HG03521 (cell line): ENCODE measurements around the gene TRIM28.
"Not testable (repeated sequence)": the region's sequence is repeated elsewhere in the genome, so short reads cannot be mapped to it uniquely, and the experiment has no call there.

ENCODE experiments used
- ATAC-seq: cut with Tn5 transposase; IDR thresholded peaks from one replicate; pipeline ENCODE4 v1.9.1; 2021; ENCODE audit warnings: mild to moderate bottlenecking, moderate library complexity; ENCODE audit not compliant: unreplicated experiment

Gene TRIM28

DNA sequence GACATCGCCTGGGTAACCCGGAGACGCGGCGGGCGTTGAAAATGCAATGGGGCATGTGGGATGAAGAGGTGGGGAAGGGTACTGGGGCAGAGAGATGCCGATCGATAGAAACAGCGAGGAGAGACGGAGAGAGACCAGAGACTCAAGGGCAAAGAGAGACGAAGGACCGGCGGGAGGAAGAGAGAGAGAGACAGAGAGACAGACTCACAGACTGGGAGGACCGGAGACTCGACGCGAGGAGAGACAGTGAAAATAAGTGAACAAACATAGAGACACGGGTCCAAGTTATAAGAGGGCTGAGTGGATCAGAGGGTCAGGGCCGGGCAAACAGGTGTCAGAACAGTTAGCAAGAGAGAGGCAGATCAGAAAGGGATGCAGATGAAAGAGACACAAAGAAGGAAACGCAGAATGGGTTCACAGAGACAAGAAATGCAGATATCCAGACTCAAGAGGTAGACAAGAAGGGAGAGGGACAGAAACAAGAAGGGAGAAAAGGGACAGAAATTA is 29.8 kb downstream of the TRIM28 start:
- ATAC-seq = no peak

DNA sequence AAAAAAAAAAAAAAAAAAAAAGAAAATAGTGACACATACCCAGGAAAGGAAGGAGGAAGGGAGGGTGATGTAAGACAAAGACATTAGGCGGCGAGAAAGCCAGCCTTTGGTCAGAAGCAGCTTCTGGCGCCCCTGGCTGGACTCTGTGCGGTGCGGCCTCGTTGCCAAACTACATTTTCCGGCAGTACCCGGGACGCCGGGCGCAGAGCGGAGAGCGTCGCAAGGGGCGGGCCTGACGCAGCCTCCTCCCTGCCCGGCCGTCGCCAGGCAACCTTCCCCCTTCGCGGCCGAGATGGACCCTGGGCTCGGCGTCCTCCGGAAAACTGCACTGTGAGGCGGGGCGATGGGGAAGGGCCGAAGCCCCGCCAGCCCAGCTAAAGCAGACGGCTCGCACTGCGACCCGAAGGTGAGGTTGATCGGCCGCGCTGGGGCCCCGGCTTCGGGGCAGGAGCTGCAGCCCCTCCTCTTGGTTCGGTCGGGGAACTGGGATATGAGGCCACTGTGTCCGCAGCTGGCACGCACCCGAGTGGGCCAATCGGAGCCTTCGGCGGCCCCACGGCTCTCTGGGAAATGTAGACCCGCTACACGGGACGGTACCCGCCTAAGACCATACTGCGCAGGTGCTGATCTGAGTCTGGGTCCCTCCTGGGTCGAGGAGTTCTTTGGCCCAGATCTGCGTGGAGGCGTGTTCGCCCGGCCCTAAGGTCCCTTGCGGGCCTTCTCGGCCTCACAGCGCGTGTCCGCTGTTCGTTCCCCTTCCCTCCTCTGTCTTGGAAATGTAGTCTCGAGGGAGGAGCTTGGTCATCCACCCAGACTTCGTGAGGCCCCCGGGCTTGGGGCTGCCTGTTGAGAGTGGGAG is 31.5 kb downstream of the TRIM28 start:
- peak; percentile 24 for ATAC-seq

DNA sequence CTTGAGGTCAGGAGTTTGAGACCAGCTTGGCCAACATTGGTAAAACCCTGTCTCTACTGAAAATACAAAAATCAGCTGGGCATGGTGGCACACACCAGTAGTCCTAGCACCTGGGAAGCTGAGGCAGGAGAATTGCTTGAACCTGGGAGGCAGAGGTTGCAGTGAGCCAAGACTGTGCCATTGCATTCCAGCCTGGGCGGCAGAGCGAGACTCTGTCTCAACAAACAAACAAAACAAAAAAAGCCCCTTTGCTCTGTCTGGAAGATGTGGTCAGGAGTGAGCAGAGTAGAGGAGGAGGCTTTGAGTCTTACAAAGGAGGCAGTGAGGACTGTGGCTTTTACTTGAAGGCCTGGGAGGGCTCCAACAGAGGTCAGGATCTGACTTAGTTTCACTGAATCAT is 33.7 kb downstream of the TRIM28 start:
- ATAC-seq = not testable (repeated sequence)

DNA sequence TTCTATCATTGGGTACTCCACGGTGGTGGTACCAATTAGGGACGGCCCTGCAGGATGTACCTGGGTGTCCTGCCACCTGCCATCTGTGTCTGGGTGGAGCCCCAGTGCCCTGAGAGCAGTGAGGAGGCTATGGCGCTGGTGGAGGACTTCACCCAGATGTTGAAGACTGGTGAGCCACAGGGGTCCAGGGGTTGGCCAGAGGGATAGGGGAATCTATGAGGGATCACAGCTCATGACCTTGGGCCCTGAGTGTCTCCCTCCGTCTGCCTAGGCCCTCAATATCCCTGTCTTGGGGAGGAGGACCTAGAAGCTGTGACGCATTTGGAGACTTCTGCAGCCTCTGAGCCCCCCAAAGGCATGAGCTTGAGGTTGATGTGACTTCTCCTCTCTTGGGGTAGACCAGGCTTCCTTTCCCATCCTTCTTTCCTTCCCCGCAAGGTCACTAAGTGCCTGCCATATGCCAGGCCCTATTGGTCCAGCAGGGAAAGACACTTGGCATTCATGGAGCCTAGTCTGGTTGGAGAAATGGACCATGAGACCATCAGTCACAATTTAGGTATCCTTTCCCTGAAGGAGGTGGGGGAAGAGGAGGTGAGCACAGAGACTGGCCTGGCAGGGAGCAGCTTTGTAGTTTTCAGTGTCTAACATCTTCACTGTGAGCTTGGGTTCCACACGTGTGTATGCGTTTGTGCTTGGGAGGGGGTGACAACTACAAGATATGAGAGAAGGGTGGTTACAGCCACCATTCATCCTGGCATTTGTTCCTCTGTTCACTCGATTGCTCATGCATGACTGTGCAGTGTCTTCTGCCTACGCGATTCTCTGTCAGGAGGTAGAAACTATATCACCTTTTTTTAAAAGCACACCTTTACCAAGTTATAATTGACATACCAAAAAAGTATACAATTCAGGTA is 34.4 kb downstream of the TRIM28 start:
- ATAC-seq = no peak

DNA sequence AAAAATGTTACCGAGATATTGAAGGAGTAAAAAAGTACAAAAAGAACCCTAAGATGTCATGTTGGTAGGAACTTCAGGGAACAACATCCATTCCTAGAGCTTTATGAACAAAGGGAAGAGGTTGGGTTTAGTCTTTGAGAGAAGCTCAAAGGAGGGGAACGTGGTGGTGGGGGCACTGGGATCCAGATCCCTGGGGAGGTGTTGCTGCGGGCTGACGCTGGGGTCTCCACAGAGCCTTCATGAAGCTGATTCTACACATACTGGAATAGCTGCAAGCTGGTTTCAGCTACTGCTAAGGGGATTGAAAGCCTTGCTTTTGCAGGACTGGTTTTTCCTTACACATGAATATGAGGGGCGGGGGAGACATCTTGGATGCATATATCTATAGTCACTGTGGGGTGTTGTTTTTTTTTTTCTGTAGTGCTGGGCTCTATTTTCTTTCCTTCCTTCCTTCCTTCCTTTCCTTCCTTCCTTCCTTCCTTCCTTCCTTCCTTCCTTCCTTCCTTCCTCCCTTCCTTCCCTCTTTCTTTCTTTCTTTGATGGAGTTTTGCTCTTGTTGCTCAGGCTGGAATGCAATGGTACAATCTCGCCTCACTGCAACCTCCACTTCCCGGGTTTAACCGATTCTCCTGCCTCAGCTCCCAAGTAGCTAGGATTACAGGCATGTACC is 35.7 kb downstream of the TRIM28 start:
- no peak for ATAC-seq

DNA sequence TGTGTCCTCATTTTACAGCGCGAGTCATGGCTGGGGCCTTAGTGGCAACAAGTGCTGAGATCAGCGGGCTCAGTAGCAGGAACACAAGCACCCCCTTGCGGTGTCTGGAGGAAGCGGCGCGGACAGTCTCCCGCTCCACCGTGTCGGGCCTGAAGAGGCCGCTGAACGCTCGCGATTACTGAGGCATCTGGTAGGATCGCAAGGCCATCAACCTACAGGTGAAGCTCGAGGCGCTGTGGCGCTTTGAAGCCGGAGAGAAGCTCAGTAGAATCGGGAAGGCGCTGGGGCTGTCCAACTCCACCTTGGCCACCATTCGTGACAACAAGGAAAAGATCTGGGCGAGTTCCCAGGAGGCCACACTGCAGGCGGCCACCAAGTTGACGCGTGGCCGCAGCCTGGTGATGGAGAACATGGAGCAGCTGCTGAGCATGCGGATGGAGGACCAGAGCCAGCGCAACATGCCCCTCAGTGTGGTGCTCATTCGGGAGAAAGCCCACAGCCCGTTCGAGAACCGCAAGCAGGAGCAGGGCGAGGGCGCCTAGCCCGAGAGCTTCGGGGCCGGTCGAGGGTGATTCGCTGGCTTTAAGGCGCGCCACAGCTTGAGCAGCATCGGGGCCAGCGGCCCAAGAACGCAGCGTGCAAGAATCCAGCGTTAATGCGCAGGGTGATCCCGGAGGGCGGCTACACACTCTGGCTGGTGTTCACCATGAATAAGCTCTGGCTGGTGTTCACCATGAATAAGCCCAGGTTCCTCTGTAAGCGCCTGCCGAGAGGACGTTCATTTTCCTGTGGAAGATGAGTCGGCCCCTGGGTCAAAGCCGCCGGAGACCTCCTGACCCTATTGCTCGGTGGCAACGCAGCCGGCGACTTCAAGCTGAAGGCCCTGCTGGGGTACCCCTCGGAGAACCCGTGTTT is 37.6 kb downstream of the TRIM28 start:
- ATAC-seq = peak; percentile 57

DNA sequence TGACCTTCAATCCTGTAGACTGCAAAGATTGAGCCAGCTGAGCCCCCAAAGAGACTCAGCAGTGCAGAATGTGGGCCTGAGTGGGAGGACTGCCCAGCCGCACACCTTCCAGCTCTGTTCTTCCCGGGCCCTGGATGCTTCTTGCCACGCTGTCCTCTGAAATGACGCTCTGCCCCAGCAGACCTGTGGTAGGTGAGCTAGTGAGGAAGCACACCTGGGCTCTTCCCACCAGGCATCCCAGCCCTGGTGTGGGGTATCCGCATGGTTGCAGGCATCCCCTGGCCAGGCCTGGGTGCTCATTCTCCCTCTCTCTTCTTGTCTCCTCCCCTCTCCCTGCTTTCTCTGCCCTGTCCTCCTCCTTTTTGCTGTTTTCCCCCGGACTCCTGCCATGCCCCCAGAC is 39.1 kb downstream of the TRIM28 start:
- ATAC-seq = no peak

DNA sequence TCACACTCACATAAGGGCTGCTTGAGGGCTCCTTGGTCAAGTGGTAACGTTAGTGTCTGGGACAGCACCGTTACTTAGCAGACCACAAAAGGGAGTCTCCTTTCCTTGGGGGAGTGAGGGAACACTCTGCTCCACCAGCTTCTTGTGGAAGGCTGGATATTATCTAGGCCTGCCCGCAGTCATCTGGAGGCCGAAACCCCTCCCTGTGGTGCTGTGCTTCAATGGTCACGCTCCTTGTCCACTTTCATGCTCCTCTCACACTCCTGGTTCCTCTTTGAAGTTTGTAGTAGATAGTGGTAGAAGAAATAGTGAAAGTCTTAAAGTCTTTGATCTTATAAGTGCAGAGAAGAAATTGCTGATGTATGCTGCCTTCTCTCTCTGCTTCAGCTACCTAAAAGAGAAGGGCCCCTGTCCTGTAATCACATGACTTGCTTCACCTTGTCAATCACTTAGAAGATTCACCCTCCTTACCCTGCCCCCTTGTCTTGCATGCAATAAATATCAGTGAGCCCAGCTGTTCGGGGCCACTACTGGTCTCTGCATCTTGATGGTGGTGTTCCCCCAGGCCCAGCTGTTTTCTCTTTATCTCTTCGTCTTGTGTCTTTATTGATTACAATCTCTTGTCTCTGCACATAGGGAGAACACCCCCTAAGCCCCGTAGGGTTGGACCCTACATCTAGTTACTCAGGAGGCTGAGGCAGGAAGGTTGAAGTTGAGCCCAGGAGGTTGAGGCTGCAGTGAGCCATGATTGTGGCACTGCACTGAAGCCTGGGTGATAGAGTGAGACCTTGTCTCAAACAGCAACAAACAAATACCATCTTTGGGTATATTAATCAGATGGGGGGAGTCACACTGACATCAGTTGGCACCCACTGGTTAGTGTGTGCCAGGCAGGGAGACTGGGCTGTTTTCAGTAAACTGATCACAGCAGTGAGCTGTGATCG is 40.9 kb downstream of the TRIM28 start:
- no peak for ATAC-seq

DNA sequence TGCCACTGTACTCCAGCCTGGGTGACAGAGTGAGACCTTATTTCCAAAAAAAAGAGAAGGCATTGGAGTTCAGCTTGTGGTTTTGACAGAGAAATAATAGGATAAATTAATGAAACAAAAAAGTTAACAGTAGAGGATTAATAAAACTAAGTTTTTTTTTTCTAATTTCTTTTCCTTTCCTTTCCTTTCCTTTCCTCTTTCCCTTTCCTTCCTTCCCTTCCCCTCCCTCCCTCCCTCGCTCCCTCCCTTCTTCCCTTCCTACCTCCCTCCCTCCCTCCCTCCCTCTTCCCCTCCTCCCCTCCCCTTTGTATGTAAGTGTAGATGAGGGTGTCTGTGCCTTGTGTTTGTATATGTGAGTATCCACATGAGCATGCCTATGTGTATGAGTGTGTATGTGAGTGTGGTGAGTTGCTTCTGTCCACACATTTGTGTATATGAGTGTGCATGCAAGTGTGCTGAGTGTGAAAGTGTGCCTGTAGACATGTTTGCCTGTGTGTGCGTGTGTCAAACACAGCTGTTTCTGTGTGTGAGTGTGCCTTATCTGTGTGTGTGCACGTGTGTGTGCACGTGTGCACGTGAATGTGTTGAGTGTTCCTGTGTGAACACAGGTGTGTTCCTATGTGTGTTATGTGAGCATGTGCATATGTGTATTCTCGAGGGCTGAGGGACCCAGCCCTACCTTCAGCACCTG is 41.7 kb downstream of the TRIM28 start:
- ATAC-seq = no peak

DNA sequence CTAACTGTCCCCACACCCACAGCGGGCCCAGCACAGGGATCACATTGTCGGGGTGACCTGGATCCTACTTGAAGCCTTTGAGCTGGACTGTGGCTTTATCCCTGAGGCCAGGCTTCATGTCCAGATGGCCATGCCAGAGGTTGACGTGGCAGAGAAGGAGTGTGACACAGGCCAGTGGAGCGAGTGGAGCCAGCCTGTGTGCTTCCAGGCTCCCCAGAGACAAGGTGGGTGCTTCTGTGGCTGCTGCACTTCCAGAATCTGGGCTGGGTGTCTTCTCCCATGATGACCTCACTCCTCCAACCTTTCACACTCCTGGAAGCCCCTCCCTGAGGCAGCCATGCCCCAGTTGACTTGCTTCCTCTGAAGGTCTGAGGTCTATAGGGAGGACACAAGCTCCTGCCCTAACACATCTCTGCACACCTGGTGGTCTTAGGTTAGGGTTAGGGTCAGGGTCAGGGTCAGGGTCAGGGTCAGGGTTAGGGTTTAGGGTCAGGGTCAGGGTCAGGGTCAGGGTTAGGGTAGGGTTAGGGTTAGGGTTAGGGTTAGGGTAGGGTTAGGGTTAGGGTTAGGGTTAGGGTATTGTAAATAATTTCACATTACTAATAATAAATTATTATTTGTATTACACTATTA is 42.4 kb downstream of the TRIM28 start:
- no peak for ATAC-seq
